HG02588 (cell line): Measurements from ENCODE around the gene BAHCC1.
"Not testable (repeated sequence)": the region's sequence is repeated elsewhere in the genome, so short reads cannot be mapped to it uniquely, and the experiment has no call there.

Experiments
- ATAC-seq: cut with Tn5 transposase; IDR thresholded peaks from one replicate; pipeline ENCODE4 v1.9.1; 2021; ENCODE audit warnings: mild to moderate bottlenecking, moderate library complexity; ENCODE audit not compliant: unreplicated experiment

Gene BAHCC1

GRCh38 chr17:81394921-81395599 is at the start of gene BAHCC1:
Gene BAHCC1 (plus strand): TSS chr17:81395457. CDS start chr17:81399740, 4,283 bp downstream.
- no peak for ATAC-seq

- peak; percentile 75 for ATAC-seq
These were observed 49.0 kb upstream of the BAHCC1 start for GRCh38 chr17:81346090-81346907.

GRCh38 chr17:81346908-81347349 is 48.3 kb upstream of the BAHCC1 start:
- no peak for ATAC-seq

GRCh38 chr17:81347437-81347836 is 47.8 kb upstream of the BAHCC1 start:
- ATAC-seq: no peak

DNA sequence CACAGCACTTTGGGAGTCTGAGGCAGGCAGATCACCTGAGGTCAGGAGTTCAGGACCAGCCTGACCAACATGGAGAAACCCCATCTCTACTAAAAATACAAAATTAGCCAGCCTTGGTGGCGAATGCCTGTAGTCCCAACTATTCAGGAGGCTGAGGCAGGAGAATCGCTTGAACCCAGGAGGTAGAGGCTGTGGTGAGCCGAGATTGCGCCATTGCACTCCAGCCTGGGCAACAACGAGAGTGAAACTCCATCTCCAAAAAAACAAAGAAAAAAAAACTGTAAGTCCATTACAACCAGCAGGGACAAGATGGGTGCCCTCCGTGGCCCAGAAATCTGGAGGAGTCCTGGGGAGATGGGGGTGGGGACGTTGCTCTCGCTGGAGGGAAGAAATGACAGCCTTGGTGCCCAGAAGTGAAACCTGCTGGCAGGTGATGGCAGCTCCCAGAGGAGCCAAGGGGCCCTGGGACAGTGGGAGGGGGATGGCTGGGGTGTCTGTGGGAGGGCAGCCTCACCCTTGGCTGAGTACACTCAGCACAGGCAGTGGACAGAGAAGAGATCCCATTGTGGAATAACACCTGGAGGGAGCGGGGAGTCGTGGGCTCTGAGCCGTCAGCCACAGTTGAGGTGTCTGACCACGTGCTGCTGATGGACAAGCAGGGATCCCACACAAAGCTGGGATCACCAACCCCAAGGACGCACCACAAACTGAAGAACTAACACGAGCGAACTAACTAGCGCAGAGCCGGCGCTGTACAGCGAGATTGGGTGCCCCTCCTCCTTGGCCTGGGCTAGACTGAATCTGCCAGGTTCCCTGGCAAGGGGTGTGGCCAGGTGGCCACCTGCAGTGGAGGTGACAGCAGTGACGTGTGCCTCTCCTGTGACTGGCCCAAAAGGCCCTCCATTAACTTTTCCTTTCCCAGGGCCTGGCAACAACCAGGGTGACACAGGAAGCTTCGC is 46.9 kb upstream of the BAHCC1 start:
- no peak for ATAC-seq

DNA sequence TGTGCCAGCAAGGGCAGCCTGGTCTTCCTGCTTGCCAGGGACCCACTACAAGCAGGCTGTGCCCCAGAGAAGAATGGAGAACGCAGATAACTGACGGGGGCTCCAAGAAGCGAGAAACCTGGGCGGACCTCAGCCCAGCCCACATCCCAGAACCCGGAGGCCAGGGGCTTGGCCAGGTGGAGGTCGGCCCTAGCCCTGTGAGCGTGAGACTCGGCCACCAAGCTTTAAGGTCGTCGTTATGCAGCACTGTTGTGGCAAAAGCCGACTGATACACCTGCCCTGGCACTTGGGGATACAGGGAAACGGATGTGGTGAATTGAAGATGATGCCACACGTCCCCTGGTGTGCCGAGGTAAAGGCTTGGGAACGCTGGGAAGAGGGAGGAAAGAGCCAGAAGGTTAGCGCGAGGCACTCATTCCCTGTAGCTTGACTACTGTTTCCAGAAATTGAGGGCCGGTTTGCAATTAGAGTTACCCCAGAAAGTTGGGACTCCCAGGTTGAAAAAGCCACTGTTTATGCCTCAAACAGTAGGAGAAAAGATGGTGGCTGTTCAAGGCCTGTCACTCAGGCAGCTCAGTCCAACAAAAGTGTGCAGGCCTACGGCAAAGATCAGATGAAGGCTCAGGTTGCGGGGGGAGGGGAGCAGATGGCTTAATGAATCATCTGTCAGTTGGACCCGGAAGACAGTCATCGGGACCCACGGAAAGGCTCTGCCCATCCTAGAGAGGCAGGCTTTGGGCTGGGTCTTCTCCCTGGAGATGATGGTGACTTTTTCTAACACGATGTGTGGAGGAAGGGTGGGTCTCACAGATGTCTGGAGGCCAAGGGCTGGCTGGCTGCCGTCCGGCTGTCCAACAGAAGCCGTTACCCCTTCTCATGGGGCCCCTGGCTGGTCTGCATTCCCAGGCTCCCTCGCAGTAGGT is 45.6 kb upstream of the BAHCC1 start:
- ATAC-seq: no peak

DNA sequence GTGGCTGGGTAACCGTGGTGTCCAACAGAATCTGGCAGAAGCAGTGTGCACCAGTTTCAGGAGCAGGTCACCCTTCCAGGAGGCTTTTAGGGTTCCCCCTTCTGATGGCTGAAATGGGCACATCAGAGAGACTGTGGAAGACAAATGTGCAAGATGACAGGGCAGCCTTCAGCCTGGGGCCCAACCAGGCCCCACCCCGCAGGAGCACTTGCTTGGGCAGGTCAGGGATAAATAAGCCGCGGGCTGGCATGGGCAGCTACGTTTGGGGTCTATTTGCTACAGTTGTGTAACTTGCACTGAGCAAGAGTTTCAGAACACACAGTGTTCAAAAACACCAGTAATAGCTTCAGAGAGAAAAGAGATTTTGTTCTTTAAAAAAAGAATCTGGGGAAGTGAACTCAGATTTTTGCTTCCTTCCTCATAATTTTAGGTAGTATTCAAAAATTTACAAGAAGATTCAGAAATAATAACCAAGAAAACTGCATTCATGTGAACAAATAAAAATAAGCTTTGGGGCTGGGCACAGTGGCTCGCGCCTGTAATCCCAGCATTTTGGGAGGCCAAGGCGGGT is 44.9 kb upstream of the BAHCC1 start:
- no peak for ATAC-seq

GRCh38 chr17:81351329-81352052 is 43.8 kb upstream of the BAHCC1 start:
- not testable (repeated sequence) for ATAC-seq

DNA sequence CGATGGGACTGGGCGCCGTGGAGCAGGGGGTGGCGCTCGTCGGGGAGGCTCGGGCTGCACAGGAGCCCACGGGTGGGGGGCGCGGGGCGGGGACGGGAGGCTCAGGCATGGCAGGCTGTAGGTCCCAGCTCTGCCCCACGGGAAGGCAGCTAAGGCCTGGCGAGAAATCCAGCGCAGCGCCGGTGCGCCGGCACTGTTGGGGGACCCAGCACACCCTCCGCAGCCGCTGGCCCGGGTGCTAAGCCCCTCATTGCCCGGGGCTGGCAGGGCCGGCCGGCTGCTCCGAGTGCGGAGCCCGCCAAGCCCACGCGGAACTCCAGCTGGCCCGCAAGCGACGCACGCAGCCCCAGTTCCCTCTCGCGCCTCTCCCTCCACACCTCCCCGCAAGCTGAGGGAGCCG is 43.2 kb upstream of the BAHCC1 start:
- not testable (repeated sequence) for ATAC-seq

- no peak for ATAC-seq
These were observed 40.9 kb upstream of the BAHCC1 start for GRCh38 chr17:81354252-81354953.

DNA sequence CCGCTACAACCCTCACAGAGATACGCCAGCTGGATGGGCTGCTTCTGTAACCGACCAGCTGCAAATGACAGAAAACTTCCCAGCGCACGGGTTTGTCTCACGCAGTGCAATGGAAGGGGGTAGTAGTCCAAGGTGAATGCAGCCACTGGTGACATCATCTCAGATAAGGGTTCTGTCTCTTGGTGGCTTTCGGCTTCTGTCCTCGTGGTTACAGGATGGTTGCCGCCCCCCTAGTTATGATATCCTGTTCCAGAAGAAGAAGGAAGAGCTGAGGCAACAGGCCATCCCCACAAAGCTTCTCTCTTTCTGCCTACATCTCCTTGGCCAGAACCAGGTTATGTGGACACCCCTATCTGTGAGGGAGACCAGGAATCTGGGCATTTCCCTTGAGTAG is 40.3 kb upstream of the BAHCC1 start:
- ATAC-seq: no peak

GRCh38 chr17:81359218-81359617 is 36.0 kb upstream of the BAHCC1 start:
- ATAC-seq: no peak

- not testable (repeated sequence) for ATAC-seq
These were observed 33.3 kb upstream of the BAHCC1 start for GRCh38 chr17:81362001-81362400.

DNA sequence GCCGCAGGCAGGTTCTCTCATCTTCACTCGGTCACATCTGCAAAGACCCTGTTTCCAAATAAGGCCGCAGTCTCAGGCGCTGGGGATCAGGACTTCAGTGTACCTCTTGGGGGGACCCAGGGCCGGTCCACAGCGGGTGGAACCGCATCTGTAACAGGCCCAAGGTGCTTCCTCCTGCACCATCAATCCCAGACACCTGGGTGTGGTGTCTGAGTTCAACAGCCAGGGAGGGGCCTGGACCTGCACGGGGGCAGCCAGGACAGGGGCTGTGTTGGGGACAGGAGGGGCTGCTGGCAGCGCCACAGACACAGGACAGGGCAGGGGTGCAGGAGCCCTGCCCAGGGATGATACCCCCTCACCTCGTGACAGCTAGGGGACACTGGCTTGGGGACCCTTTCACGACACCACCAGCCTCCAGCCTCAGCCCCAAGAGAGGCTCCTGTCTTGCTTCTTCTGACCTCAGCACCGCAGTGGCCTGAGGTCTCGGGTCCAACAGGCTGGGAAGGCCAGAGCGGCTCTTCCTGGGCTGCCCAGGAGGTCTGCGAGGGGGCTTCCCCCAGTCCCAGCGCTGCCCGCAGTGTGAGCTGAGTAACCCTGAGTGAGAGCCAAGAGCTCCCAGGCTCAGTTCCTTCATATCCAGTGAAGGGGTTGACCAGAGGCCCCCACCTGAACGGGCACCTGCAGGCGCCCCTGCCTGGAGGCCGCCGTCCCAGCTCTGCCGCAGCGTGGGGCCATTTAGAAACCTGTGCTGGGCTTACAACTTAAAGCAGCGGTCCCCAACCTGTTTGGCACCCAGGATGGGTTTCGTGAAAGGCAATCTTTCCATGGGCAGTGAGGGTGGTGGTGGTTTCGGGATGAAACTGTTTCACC is 30.7 kb upstream of the BAHCC1 start:
- ATAC-seq: no peak

DNA sequence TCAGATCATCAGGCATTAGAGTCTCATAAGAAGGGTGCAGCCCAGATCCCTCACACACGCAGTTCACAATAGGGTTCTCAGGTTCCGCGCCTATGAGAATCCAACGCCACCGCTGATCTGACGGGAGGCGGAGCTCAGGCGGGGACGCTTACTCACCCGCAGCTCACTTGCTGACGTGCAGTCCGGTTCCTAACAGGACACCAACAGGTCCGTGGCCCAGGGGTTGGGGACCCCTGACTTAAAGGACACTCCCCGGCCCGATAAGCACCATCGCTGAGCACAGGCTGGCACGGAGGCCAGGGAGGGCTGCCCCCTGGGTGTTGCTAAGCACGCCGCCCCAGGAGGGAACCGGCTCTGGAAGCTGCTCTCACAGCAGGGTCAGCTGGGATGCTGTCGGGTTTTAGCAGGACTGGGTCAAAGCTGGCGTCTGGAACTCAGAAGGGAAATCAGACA is 30.1 kb upstream of the BAHCC1 start:
- no peak for ATAC-seq

- no peak for ATAC-seq
These were observed 29.4 kb upstream of the BAHCC1 start for GRCh38 chr17:81365601-81366585.
